NCI-H1694 treated with DMSO at 0.1 percent for 48 hours (cell line): ENCODE data around the gene SPDYE16.
"Not testable (repeated sequence)": the region's sequence is repeated elsewhere in the genome, so short reads cannot be mapped to it uniquely, and the experiment has no call there.

Experiments
- DNase-seq: peaks from one replicate; lab custom pipeline; 2025; lab: John Stamatoyannopoulos, UW

SPDYE16 gene

GRCh38 chr7:76543197-76543596 is at the start of gene SPDYE16:
SPDYE16 (minus strand) TSS chr7:76543297; CDS start chr7:76541459, 1,838 bp downstream.
- DNase-seq: not testable (repeated sequence)

GRCh38 chr7:76592694-76593093 is 49.6 kb upstream of the SPDYE16 start:
- not testable (repeated sequence) for DNase-seq

- not testable (repeated sequence) for DNase-seq
Measured at GRCh38 chr7:76591602-76592304, 48.7 kb upstream of the SPDYE16 start.

- DNase-seq: not testable (repeated sequence)
Measured at GRCh38 chr7:76591033-76591432, 47.9 kb upstream of the SPDYE16 start.

GRCh38 chr7:76588586-76588985 is 45.5 kb upstream of the SPDYE16 start:
- not testable (repeated sequence) for DNase-seq

- DNase-seq: not testable (repeated sequence)
Measured at GRCh38 chr7:76586585-76587315, 43.7 kb upstream of the SPDYE16 start.

GRCh38 chr7:76583636-76584281 is 40.7 kb upstream of the SPDYE16 start:
- not testable (repeated sequence) for DNase-seq

- DNase-seq: not testable (repeated sequence)
Measured at GRCh38 chr7:76582848-76583631, 39.9 kb upstream of the SPDYE16 start.

- not testable (repeated sequence) for DNase-seq
Measured at GRCh38 chr7:76575919-76576655, 33.0 kb upstream of the SPDYE16 start.

- not testable (repeated sequence) for DNase-seq
Measured at GRCh38 chr7:76575431-76575830, 32.3 kb upstream of the SPDYE16 start.

- not testable (repeated sequence) for DNase-seq
Measured at GRCh38 chr7:76572296-76572695, 29.2 kb upstream of the SPDYE16 start.

GRCh38 chr7:76570324-76570775 is 27.3 kb upstream of the SPDYE16 start:
- not testable (repeated sequence) for DNase-seq

- DNase-seq: not testable (repeated sequence)
Measured at GRCh38 chr7:76568742-76569141, 25.6 kb upstream of the SPDYE16 start.

- DNase-seq: not testable (repeated sequence)
Measured at GRCh38 chr7:76567753-76568152, 24.7 kb upstream of the SPDYE16 start.

- not testable (repeated sequence) for DNase-seq
Measured at GRCh38 chr7:76567311-76567710, 24.2 kb upstream of the SPDYE16 start.

GRCh38 chr7:76565001-76565400 is 21.9 kb upstream of the SPDYE16 start:
- DNase-seq: not testable (repeated sequence)

- DNase-seq: not testable (repeated sequence)
Measured at GRCh38 chr7:76561342-76561741, 18.2 kb upstream of the SPDYE16 start.

GRCh38 chr7:76560157-76560556 is 17.1 kb upstream of the SPDYE16 start:
- DNase-seq: not testable (repeated sequence)

GRCh38 chr7:76559685-76560084 is 16.6 kb upstream of the SPDYE16 start:
- not testable (repeated sequence) for DNase-seq

- not testable (repeated sequence) for DNase-seq
Measured at GRCh38 chr7:76551992-76552391, 8.9 kb upstream of the SPDYE16 start.

- DNase-seq: not testable (repeated sequence)
Measured at GRCh38 chr7:76549855-76550248, 6.8 kb upstream of the SPDYE16 start.
